Stimulated activated CD8-positive, alpha-beta memory T cell treated with anti-CD3 and anti-CD28 coated beads, Interleukin-7, amount 100 ng/mL, for 24 hours (primary cell): ENCODE results near the gene OR5B21.

ENCODE experiments used
- DNase-seq: peaks from one replicate; pipeline ENCODE4 v3.0.0-alpha.2; 2020; ENCODE audit warnings: low read depth

Gene OR5B21

DNA sequence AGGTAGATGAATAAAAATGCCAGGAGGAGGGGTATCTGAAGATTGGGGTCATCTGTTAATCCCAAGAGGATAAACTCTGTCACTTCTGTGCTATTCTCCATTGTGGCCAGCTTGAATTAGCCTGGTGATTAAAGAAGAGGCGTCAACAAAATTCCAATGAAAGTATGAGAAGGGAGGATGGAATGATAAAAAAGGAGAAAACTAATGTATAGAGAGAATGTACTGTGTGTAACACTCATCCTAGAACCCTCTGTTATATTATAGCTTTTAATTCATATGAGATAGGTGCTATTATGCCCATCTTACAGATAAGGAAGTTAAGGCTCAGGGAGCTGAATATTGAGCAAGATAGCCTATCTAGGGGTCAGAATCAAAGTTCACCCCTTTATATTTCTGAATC, at the start of gene OR5B21:
Gene OR5B21 (minus strand): TSS at position 101 of the 400 bp plus-strand sequence. CDS start 0 bp downstream, at position 101.
- no peak for DNase-seq

GRCh38 chr11:58549644-58550043, 41.7 kb upstream of the OR5B21 start:
- no peak for DNase-seq

- no peak for DNase-seq
These were observed 38.9 kb upstream of the OR5B21 start for GRCh38 chr11:58546841-58547240.

DNA sequence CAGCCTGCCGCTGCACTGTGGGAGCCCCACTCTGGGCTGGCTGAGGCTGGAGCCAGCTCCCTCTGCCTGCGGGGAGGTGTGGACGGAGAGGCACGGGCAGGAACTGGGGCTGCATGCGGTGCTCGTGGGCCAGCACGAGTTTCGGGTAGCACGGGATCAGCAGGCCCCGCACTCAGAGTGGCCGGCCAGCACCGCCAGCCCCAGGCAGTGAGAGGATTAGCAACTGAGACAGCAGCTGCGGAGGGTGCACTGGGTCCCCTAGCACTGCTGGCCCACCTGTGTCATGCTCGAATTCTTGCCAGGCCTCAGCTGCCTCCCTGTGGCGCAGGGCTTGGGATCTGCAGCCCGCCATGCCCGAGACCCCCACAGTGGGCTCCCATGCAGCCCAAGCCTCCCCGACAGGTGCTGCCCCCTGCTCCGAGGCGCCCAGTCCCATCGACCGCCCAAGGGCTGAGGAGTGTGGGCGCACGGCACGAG, 24.0 kb upstream of the OR5B21 start:
- no peak for DNase-seq

GRCh38 chr11:58530236-58530635, 22.3 kb upstream of the OR5B21 start:
- no peak for DNase-seq

DNA sequence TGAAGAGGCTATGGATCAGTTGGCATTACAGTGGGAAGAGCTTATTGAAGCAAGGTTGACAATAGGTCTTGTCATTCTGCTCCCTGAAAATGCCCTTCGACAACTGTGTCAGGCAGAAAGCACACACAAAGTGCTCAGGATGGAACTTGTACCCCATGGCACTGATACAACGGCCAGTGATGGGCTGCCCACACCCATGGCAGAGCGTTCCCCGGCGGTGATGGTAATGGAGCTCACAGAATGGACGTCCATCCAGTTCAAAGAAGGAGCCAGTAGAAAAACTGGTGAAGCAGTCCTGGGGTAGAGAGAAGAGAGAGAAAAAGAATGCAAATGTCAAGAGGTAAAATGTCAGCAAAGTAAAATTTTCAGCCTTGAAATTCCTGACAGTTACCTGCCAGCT, 19.5 kb upstream of the OR5B21 start:
- no peak for DNase-seq

GRCh38 chr11:58526721-58527120, 18.8 kb upstream of the OR5B21 start:
- no peak for DNase-seq

DNA sequence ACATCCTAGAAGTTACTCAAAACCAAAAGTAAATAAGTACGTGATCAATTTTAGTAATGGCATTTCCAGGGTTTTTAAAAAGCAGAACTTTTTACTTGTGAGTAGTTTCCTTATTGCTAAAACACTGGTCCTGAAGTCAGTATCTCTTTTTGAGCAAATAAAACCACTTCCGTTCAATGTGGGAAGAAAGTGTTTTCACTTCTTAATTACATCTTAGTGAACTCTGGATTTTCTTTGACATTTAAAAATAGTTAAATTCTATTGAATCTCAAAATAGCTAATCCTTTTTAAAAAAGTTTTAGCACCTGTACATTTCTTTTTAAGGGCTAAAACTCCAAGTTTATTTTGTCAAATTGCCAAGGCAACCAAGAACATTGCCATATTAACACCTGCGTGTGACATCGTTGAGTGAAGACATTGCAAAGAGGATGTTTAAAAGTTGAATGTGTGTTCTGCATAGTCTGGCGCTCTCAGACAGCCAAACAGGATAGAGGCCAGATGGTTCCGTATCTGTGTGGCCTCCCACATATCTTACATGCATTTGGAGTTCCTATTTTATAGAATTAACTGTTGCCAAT, 17.2 kb upstream of the OR5B21 start:
- no peak for DNase-seq

- no peak for DNase-seq
These were observed 16.5 kb upstream of the OR5B21 start for GRCh38 chr11:58524232-58525036.

- DNase-seq: no peak
These were observed 6.0 kb upstream of the OR5B21 start for GRCh38 chr11:58513747-58514367.

DNA sequence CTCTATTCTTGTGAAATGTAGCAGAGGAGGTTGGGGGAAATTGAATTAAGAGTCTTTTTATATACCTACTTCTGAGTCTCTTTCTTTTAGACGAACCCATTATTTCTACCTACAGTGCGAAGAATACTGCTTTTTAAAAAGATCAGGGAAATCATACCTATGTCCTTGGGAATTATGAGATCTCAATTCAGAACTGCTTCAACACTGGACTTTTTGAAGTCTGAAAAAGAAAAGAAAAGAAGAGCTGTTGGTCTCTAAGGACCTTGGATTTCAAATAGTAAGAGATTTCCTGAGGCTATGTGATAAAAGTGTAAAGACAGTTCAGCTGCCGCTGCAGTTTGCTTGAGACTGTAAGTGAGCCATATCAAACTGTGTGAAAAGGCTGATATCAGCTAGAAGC, 3.7 kb upstream of the OR5B21 start:
- DNase-seq: no peak

DNA sequence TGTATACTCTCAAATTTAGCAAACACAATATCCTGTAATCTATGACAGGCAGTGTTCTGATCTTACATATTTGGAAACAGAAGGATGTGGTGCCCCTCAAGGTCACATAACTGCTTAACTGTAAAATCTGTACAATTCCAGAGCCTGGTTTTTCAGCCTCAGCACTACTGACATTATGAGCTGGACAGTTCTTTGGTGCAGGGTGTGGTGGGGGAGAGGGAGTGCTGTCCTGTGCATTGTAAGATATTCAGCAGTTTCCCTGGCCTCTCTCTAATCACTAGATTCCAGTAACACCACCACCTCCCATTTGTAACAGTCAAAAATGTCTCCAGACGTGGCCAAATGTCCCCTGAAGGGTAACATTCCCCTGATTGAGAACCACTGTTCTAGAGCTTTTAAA, 1.8 kb upstream of the OR5B21 start:
- DNase-seq: no peak

- no peak for DNase-seq
These were observed 909 bp upstream of the OR5B21 start for GRCh38 chr11:58508814-58509213.

GRCh38 chr11:58507355-58507754, 550 bp downstream of the OR5B21 start:
- DNase-seq: no peak

DNA sequence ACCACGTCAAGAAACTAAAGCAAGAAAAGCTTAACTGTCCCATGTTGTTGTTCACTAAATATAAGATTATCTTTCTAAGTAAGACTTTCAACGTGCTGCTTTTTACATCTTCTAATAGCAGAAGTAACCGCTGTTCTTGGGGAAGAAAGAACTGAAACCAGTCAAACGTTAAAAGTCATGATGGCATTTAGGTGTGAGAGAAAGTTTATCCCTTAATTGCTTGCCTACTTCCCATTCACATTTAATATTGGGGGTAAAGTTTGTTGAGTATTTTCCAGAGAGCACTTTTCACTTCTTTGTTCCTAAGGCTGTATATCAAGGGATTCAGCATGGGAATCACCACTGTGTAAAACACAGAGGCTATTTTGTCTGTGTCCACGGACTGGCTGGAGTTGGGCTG, 970 bp downstream of the OR5B21 start:
- DNase-seq: no peak

GRCh38 chr11:58505849-58506248, 2.1 kb downstream of the OR5B21 start:
- DNase-seq: no peak

GRCh38 chr11:58504232-58504631, 3.7 kb downstream of the OR5B21 start:
- no peak for DNase-seq

GRCh38 chr11:58503361-58503856, 4.5 kb downstream of the OR5B21 start:
- DNase-seq: no peak

DNA sequence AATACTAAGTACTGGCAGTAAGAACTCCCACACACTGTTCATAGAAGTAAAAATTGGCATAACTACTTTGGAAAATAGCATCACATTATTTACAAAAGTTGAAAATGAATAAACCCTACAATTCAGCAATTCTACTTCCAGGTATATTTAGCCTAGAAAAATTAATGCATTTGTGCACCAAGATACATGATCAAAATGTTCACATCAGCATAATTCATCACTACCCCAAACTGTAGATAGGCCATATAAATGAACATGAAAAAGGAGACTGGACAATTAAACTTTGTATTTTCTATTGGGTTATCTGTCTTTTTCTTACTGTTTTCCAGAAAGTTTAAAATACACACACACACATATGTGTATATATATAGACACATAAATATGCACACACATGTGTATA, 5.9 kb downstream of the OR5B21 start:
- DNase-seq: no peak

GRCh38 chr11:58498464-58498863, 9.4 kb downstream of the OR5B21 start:
- DNase-seq: no peak

- no peak for DNase-seq
These were observed 10.0 kb downstream of the OR5B21 start for GRCh38 chr11:58497951-58498350.

- no peak for DNase-seq
These were observed 12.0 kb downstream of the OR5B21 start for GRCh38 chr11:58495906-58496305.

GRCh38 chr11:58494101-58494500, 13.8 kb downstream of the OR5B21 start:
- no peak for DNase-seq
